HG03139 (cell line): ENCODE data around the gene TMEM108.
"Not testable (repeated sequence)": the region's sequence is repeated elsewhere in the genome, so short reads cannot be mapped to it uniquely, and the experiment has no call there.

Experiments
- ATAC-seq: cut with Tn5 transposase; IDR thresholded peaks from one replicate; pipeline ENCODE4 v1.9.1; 2021; ENCODE audit not compliant: unreplicated experiment

Gene TMEM108

DNA sequence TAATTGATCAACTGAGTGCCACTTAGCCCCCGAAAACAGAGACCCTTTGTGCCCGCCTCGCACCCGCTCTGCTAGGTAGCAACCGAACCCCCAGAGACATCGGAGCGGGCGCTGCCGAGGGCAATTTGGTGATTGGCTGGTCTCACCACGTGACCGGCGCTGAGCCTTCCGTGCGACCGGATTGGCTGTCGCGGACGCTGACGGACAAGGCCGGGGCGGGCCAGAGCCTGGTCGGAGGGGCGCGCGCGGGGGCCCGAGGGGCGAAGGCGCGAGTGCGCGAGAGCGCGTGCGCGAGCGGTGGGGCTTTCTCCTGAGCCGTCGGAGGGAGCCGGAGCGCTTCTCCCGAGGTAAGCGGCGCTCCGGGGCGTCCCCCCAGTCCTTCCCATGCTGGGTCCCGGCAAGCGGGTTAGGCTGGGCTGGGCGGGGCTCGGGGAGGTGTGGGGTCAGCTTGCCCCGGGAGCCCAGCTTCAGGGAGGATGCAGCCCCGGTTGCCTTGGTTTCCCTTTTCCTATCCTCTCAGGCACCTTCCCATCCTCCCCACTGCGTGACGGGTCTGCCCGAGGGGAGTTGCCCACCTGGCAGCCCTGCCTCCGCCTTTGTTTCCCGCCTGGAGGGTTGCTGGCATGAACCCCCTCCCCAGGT lies at the start of gene TMEM108:
TSS of gene TMEM108 (plus strand) at position 303 of the 642 bp plus-strand sequence.
- ATAC-seq = no peak

DNA sequence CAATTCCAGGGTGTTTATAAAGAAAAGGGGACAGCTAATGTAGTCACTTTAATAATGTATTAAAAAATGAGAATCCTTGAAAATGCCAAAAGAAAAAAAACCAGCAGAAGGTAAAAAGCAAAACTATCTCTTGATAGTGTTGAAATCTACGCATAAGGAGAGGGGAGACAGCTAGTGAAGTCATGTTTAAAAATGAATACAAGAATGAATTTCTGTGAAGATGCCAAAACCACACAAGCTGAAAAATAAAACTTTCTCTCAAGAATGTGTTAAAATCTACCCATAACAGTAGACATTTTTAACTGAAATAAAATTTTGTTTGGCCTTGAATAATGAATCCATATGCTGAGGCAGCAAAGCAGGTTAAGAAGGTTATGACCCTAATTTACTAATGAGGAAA lies 42.2 kb upstream of the TMEM108 start:
- ATAC-seq = no peak

DNA sequence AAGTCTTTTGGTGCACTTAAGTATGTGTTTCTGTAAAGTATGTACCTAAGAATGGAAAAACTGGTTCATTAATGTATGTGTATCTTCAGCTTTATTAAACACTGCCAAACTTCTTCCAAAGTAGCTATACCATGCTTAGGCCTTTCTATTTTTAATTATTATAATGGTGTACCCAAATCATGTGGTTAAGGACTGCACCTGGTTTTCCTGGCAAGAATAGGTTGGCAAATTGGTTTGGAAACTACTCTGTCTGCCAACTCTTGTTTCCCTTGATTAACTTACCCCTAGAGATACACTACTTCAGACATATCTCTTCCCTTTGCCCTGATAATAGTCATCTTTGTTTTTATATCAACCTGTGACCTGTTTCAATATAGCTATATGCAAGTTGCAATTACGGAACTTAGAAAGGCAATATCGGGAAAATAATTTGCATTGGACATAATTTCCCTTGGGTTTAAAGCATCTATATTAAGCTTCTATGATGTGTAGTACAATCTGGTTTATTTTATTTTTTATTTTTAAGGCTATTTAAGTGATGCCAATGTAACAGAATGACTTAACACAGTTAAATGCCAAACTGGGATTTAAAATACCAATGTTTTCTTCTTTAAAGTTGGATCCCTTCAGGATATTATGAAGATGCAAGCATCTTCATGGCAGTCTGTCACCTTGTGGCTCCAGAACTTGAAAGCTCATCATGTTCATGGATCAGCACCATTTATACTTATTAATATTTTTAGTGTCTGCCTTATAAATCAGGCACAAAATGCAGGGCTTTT lies 40.6 kb upstream of the TMEM108 start:
- ATAC-seq = no peak

DNA sequence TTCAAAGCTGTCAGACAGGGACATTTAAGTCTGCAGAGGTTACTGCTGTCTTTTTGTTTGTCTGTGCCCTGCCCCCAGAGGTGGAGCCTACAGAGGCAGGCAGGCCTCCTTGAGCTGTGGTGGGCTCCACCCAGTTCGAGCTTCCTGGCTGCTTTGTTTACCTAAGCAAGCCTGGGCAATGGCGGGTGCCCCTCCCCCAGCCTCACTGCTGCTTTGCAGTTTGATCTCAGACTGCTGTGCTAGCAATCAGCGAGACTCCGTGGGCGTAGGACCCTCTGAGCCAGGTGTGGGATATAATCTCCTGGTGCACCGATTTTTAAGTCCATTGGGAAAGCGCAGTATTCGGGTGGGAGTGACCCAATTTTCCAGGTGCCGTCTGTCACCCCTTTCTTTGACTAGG lies 33.2 kb upstream of the TMEM108 start:
- not testable (repeated sequence) for ATAC-seq

DNA sequence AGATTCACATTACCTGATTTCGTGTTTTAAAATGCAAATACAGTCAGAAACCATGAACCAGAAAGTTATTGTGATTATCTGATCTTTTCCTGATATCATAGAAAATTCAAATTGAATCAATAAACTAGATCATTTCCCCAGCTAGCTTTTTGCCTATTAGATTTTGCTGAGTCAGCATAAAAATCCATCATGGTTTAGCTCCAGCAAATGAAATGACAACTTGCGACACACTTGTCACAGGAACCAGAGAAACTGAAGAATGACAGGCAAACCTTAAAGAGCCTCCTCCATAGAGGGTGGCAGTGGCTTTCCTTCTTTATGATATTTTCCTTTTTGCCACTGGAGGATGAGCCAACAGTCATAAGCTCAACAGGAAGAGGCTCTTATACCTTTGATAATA lies 30.6 kb upstream of the TMEM108 start:
- ATAC-seq = no peak

DNA sequence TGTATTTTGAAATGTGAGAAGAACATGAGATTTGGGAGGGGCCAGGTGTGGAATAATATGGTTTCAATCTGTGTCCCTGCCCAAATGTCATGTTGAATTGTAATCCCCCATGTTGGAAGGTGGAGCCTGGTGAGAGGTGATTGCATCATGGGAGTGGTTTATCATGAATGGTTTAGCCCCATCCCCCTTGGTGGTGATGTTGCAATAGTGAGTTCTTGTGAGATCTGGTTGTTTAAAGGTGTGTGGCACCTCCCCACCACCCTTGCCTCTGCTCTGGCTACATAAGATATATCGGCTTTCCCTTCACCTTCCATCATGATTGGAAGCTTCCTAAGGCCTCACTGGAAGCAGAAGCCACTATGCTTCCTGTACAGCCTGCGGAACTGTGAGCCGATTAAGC lies 23.9 kb upstream of the TMEM108 start:
- no peak for ATAC-seq

DNA sequence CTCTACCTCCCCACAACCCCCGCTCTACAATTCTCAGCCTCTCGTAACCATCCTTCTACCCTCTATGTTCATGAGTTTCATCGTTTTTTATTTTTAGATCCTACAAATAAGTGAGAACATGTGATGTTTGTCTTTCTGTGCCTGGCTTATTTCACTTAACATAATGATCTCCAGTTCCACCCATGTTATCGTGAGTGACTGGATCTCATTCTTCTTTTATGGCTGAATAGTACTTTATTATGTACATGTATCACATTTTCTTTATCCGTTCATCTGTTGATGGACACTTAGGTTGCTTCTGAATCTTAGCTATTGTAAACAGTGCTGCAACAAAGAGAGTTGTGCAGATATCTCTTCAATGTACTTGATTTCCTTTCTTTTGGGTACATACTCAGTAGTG lies 22.6 kb upstream of the TMEM108 start:
- not testable (repeated sequence) for ATAC-seq

DNA sequence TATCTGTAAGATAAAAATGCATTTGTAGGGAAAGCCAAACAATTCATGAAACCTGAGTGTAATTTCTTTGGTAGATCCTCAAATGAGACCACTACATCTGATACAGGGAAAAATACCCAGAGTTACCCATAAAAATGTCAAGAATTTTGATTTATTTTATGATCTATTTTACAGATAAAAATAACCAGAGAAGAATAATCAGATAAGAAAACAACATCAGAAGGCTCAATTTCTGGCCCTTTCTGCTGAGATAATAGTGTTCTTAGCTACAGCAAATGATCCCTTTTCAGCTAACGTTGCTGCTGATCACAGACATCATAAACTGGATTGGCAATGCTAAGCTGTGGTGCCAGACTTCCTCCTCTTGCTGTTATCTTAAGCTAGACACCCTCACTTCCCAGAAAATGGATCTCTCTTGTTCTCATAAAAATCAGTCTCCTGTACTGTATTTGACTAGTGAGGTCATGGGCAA lies 21.3 kb upstream of the TMEM108 start:
- no peak for ATAC-seq

DNA sequence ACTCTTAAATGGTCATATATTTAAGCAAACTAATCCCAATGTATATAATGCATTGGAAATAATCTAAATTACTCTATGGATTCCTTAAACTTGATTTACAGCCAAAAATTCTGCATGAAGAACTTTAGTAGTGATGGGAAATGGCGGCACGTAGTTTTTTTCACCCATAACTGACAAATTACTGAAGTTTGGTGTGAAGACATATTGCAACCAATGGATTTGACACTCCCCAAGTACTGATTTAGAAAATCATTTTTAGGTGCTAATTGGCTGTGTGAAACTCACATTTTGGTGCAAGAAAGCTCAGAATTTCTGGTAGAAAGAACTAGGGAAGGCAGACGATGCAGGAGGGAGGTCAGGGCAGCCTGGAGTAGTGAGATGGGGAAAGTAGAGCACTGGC lies 19.3 kb upstream of the TMEM108 start:
- ATAC-seq = no peak

DNA sequence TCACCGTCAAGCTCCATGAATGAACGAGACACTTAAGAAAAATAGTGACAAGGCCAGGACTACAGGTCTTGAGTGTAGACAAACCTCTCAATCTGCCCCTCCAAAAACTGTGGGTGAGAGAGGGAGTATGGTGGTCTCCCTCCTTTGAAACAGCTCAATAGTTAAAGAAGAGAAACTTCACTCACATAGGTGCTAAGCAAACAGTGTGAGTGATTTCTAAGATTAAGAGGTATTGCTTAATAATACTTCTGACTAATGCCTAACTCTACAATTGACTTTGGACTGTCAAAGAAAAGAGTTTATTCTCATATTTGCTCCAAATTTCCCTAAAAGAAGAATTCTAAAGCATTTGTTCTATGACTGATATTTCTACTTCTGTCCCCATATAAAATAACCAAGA lies 17.0 kb upstream of the TMEM108 start:
- no peak for ATAC-seq

DNA sequence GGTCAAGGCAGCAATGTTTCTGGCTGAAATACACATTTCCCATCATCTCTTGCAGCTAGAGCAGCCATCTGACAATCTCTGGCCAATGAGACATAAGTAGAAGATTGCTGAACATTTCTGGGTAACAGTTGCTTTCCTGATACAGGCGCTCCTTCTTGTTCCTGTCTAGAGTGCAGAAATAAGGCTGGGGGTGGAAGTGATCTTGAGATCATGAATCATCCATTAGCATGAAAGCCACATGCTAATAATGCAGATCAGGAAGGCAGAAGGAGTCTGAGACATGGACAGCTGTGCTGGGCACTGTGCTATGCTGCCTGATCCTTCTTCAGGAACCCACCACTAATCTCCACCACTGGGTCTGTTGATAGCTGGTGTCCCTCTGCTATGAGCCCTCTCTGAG lies 14.8 kb upstream of the TMEM108 start:
- no peak for ATAC-seq

DNA sequence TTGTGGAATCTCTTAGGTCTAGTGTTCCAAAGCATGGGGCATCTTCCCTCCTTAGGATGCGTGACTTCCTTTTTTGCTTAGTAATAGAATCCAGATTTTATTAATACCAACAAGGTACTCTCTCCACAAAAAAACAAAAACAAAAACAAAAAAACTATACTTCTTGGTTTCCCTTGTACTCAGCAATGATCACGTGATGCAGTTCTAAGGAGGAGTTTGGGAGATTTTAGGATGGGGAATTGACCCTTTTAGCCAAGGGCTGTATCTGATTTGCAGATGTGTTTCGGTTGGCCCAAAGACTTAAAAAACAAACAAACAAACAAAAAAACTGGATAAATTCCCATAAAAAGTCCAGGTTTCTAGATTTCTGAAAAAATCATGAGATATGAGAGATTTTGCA lies 12.6 kb upstream of the TMEM108 start:
- no peak for ATAC-seq

DNA sequence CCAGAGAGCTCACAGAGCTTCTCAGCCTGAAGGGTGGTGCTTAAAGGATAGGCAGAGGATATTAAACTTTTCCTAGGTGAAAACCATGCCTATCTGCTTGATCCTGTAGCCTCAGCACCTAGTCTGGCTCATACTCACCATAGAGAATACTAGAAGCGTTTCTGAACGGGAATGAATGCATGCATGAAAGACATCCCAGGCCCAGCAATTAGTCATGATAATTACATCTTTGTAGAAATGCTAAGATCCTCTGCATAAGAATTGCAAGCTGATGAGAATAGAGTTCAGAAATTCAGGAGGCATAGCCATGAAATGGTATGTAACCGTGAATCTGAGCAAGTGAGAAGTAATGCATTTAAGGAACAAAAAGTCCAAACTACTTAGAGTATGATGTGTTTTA lies 5.9 kb upstream of the TMEM108 start:
- ATAC-seq = no peak

DNA sequence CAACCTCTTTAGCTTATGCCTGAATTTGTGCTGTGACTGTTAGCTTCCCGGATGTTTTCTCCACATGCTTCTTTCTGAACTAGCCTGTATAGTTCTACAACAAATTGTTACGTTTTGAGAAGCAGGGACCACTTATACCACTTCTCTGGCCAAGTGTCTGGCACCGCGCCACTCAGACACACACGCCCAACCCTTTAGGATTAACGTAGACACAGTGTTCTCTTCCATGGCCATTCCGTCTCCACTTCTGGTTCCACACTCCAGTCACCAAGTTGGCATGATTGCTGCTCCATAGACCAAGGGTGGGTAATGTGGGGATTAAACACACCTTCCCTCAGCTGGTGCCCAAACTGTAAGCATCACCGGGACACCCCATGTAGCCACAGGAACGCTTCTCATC lies 755 bp upstream of the TMEM108 start:
- ATAC-seq = no peak

DNA sequence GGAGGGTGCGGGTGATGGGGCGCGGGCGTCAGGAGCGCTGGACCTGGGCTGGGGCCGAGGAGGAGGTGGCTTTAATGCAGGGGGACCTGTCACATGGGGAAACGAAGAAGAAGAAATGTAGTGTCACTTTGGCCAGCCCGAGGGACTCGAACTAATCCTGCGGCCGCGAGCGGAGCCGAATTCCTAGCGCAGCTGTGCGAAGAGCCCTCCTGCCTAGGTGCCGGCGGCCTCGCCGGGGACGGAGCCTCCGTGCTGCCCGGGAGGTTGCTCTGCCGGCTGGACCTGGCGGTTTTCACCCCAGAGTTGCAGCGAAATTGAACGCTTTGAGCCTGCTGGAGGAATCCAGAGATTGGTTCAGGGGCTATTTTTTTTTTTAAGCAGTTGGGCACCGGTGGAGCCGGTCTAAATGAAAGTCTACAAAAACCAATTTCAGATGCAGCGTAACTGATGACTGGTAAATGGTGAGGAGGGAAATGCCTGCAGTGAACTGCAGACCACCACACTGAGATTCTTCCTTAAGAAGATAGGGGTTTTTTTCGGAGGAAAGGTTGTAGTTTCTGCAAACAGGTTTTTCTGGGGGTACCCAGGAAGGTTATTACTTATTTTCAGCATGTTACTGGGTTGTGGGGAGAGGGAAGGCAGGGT lies 662 bp downstream of the TMEM108 start:
- ATAC-seq = no peak

DNA sequence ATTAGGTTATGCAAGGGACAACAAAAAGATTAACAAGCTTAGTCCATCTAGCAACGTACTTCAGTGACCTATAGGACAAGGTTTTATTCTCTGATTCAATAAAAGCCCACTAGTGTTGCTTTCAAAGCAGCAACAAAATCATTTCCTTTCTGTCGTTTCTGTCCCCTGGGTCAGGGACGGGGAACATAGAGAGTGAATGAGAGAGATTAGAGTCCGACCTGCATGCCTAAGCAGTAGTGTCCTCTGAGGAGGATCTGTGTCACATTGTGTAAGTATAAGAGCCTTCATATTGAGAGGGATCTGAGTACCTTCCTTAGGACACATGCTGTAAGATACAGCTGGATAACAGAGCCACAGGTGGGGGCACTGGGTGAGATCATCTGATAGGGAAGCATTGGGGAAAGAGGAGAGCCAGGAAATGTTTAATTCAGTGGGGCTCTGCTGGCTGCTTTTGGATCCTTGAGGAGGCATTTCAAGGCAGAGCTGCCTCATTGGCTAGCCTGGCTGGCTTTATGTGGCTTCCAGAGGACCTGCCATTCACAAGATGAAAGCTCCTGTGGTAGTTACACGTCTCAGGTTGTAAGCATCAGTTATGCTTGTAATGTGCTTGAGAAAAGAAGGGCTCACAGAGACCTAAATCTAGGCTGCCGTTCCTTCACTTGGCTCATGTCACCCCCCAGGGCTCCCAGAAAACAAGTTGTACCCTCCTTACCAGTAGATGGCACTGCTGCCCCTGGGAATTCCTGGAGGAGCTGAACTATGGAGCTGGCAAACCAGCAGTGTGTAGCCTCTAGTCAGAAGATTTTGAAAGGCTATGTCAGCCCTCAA lies 2.7 kb downstream of the TMEM108 start:
- no peak for ATAC-seq

DNA sequence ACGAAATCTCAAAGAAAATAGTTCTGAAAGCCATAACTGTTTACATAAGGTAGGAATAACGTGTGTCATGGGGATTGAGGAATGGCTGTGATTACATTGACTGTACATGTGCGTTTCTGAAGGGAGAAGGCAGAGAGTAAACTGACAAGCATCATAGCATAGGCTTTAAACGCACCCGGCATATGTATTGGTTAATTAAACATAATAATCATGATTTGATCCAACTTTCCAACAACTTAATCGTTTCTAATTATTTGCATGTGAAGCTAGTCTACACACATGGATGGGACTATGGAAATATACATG lies 3.3 kb downstream of the TMEM108 start:
- no peak for ATAC-seq

DNA sequence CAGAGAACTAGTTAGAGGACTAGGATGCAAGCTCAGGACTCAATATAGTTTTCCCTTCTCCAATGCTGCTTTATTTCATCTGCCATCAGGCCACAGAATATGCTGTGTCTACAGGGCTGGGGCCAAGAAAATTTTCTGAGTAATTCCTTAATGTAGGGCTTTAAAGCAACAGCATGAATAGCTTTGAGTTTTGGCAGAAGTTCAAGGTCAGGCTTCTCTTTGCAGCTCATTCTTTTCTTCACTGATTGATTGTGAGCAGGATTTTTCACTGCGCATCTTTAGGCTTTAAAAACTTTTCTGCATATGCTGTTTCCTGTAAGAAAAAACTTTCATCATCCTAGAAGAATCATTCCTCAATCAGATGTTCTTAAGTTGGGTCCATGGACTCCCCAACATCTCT lies 4.6 kb downstream of the TMEM108 start:
- ATAC-seq = no peak

DNA sequence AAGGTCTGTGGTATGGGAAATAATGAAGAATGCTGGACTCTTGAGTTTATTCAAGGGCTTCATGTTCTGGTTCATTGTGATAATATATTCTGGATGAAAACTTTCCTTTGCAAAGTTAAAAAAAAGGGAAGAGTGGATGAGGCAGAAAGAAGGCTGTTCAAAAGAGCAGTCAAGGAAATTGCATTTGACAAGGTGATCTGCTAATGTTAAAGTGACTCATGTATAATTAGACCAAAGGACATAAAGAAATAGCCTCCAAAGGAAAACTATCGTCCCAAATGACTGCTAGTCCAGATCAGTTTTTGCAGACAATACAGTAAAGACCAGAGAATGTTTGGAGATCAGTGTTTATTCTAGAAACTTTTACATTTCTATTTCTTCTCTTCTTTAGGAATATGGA lies 9.8 kb downstream of the TMEM108 start:
- no peak for ATAC-seq

DNA sequence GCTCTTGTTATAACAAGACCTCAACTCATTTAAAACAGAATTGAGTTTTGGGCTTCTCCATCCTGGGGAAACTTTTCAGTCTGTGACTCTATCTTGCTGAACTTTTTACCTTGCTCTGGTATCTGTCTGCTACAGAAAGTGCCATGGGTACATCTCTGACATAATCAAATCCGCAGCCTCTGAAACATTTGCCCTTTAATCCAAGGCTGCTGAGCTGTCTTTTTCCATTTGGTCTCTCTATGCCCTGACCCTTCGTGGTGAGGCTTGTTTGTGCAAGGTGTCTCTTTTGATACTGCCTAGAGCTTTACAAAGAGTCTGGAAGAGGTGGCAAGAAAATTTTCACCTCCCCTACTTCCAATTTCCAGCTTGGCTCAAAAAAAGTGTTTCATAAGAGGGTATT lies 11.3 kb downstream of the TMEM108 start:
- no peak for ATAC-seq

DNA sequence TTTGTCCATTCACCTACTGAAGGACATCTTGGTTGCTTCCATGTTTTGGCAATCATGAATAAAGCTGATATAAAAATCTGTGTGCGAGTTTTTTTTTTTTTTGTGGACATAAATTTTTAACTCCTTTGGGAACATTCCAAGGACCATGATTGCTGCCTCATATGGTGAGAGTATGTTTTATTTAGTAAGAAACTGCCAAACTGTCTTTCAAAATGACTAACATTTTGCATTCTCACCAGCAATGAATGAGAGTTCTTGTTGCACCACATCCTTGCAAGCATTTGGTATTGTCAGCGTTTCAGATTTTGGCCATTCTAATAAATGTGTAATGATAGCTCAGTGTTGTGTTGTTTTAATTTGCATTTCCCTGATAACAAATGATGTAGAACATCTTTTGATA lies 12.7 kb downstream of the TMEM108 start:
- no peak for ATAC-seq

DNA sequence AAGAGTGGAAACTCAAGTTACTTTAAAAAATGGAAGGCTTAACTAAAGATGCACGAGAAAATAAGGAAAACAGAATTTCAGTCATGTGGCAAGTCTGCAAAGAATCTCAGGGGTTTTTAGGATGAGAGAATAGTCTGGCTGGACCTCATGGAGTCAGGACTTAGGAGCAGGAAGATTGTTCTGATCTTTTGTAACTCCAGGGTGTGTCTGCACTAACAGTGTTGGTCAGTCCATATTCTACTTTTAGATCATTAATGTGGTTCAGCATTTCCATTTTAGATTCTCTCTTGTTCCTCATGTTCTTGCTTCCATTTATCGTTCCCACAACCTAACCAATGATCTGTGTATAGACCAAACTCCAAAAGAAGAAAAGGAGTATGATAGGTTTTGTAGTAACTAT lies 15.3 kb downstream of the TMEM108 start:
- ATAC-seq = no peak
